Raji (cell line): ENCODE measurements around the gene NKPD1.

Source experiments
- POLR2A ChIP-seq: IDR thresholded peaks from 2 replicates; pipeline ENCODE4 v1.6.1; 2011; ENCODE audit warnings: low read depth, low read length, control low read depth; ENCODE audit not compliant: insufficient read depth

The NKPD1 gene

DNA sequence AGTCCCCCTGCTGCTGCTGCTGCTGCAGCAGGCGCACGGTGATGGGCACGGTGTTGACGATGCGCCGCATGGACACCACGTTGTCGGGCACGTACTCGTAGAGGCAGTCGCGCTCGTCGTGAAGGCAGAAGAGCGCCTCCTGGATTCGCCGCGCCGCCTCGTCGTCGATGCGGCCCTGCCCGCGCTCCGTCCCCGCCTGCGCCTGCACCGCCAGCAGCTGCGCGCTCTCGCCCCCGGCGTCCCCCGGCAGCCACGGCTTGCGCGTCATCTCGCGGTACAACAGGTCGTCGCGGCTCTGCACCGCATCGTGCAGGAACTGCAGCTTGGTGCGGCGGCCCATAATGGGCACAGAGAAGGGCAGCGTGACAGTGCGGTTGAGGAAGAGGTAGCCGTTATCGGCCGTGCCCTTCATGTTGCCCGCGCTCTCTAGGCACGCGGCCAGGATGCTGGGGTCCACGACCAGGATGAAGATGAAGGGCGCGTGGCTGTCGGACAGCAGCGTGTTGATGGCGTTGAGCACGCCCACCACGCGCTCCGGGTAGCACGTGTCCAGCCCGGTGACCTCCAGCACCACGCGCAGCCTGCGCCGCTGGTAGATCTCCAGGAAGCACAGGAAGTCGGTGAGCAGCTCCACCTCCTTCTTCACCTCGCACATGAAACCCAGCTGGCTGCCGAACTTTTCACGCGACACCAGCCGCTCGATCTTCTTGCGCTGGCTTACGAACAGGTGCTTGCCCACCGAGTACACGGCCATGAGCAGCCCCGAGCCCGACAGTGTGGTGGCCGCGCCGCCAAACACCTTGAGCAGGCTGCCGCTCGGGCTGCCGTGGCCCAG is 8.1 kb downstream of the NKPD1 start:
- no peak for TF ChIP-seq POLR2A

DNA sequence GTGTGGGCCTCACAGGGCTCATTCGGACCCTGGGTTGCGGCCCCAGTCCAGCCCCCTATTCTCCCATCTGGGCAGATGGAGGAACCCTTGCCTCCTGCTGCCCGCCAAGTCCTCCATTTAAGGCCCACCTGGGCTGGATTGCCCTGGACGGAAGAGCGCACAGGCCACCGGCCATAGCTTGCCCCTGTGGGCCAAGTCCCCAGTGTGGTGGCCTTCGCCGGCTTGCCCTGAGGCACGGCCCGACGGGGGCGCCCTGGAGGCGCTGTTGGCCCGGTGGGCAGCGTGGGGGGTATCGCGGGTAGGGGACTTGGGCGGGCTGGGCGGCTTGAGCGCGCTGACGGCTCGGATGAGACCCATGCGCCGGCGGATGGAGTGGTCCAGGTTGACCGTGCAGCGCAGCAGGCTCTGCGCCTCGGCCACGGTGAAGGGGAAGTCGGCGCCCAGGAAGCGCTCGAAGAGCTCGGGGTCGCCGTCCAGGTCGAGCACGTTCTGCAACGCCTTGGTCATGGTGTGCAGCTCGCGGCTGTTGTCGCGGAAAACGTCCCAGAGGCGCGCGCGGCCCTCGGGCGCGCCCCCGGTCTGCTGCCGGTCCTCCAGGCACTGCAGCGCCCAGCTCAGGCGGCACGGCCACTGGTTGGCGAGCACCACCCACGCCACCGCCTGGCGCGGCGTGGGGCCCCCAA is 8.8 kb downstream of the NKPD1 start:
- no peak for TF ChIP-seq POLR2A

DNA sequence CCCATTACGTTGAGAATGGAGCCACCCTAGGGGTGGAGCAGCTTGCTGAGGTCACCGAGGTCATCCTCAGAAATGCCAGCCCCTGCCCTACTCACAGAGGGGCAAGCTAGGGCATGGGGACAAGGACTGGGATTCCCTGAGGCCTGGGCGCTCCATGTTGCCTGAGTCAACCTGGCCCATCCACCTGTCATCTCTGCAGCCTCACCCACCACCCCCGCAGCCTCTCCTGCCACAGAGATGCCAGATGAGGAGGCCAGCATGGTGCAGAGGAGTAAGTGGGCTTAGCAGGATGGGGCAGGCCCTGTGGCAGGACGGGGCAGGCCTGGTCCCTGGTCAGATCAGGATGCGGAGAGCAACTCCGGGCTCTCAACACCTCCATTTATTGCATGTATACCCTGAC is 9.5 kb downstream of the NKPD1 start:
- TF ChIP-seq POLR2A = no peak

DNA sequence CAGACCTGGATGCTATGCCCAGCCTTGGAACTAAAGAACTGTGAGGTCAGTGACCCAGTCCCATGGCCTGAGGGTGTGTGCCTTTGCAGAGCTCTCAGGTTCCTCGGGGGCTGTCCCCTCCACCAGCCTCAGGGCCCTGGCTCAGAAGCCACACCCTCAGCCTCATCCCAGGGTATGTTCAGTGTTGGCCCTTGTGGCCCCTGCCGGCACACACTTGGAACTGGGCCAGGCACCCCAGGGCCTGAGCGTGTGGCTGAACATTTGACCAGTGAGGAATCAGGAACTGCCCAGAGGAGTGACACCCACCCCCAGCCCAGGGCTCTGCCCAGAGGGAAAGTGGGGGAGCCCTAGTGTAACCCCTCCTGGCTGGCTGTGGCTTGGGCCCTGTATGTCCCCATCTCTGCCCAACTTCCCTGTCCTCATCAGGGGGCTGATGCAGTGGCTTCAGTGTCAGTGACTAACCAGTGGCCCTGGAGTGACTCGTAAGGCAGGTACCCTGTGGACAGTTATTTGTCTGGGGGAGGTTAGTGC is 10.0 kb downstream of the NKPD1 start:
- no peak for TF ChIP-seq POLR2A

DNA sequence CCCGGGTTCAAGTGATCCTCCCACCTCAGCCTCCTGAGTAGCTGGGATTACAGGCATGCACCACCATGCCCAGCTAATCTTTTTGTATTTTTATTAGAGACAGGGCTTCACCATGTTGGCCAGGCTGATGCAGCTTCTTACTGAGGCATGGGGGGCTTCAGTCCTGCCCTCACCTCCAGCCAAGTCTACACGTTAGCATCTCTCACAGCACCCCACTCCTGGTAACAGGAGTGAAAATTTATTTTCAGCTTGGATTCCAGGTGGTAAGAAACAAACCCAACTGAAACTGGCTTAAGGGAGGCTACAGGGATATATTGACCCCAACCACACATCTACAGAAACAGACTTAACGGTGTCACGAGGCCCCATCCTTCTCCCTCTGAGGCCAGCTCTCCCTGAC is 10.6 kb downstream of the NKPD1 start:
- TF ChIP-seq POLR2A = no peak

DNA sequence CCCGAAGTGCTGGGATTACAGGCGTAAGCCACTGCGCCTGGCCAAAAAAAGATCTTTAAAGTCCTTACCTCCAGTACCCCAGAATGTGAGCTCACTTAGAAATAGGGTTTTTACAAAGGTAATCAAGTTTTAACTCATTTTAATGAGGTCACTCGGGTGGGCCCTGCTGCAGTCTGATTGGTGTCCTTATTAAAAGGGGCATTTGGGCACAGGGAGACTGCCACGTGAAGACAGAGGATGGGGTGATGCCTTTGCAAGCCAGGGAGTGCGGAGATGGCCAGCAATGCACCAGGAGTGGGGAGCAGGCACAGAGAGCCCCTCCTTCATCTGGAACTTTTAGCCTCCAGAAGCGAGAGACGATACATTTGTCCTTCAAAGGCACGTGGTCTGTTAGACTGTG is 11.7 kb downstream of the NKPD1 start:
- no peak for TF ChIP-seq POLR2A

DNA sequence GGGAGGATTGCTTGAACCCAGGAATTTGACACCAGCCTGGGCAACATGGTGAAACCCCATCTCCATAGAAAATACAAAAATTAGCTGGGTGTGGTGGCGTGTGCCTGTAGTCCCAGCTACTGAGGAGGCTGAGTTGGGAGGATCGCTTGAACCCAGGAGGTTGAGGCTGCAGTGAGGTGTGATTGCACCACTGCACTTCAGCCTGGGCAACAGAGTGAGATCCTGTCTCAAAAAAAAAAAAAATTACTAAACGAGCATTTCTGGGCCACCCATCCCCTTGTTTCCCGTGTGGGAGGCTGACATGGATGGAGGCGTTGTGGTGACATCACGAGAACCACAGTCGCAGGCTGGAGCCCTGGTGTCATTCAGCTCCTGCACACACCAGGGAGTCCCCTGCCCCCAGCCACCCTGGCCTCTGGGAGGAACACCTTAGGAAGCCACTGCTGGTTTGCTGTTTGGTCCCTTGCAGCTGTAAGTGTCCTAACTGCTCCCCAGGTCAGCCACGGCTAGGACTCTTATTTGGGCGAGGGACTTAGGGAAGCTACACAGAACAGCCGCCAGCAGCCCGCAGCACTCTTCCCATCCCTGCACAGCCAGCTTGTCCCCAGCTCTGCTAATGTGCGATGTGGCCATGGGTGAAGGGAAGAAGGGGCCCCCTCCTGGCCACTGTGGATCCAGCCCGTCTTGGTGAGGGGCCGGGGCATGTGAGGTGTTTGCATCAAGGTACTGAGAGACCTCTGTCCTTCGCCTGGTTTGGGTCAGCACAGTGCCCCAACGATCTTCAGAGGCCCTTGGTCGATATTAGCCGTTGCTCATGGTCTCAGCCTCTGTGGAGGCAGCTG is 12.7 kb downstream of the NKPD1 start:
- no peak for TF ChIP-seq POLR2A

DNA sequence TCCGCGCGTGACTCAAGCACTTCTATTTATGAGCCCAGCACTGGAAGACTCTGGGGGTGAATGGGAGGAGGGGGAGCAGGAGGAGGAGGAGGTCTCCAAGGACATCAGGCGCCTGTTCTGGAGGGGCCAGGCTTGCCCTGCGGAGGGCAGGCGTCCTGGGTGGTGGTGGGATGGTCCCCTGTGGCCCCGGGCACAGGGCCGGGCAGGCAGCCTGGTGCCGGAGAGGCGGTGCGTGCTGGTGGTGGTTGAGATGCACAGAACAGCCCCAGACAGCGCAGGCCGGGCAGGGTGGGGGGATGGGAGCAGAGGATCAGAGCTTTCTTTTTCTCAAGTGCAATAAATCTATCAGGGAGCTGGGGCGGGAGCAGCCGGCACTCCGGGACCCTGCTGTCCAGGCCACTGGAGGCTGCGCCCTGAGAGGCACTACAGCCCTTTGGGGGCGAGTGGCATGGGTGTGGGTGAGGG is 14.0 kb downstream of the NKPD1 start:
- TF ChIP-seq POLR2A = no peak

DNA sequence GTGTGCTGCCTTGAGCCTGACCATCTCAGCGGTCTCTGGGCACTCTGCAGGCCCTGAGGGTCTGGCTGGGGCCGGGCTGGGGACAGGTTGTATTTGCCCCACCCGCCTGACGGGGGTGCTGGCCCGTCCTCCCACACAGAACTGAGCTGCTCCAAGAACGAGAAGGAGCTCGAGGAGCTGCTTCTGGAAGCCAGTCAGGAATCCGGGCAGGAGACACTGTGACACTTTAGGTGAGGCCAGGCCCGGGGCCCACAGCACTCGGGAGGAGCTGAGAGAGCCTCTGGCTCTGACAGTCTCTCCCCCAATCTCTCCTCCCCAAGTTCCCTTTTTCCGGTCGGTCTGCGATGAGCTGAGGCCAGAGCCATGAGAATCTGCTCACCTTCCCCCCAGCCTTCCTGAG is 14.5 kb downstream of the NKPD1 start:
- no peak for TF ChIP-seq POLR2A

DNA sequence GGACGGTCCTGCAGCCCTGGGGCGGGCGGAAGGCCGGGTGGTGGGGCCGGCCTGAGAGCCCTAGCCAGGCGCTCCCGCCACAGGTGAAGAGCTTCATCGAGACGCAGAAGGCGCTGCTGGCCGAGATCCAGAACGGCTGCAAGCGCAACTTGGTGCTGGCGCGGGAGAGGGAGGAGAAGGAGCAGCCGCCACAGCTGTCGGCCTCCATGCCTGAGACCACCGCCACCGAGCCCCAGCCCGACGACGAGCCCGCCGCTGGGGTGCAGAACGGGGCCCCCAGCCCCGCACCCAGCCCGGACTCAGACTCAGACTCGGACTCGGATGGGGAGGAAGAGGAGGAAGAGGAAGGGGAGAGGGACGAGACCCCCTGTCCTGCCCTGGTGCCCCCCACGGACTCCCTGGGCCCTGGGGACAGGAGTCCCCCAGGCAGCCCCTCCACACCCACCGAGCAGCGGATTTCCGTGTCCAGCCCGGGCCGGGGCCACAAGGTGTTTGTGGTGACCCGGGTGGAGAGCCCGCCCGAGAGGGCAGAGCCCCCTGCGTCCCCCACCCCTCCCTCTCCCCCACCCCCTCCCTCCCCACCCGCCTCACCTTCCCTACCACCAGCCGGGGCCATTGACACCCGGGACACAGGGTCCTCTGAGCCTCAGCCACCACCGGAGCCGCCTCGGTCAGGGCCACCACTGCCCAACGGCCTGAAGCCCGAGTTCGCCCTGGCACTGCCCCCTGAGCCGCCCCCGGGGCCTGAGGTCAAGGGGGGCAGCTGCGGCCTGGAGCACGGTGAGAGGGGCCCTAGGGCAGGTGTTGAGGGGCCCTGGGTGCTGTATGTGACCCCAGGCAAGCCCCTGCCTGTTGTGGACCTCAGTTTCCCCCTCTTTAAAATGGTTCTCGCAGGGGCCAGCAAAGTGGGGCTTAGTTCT is 15.3 kb downstream of the NKPD1 start:
- TF ChIP-seq POLR2A = no peak

DNA sequence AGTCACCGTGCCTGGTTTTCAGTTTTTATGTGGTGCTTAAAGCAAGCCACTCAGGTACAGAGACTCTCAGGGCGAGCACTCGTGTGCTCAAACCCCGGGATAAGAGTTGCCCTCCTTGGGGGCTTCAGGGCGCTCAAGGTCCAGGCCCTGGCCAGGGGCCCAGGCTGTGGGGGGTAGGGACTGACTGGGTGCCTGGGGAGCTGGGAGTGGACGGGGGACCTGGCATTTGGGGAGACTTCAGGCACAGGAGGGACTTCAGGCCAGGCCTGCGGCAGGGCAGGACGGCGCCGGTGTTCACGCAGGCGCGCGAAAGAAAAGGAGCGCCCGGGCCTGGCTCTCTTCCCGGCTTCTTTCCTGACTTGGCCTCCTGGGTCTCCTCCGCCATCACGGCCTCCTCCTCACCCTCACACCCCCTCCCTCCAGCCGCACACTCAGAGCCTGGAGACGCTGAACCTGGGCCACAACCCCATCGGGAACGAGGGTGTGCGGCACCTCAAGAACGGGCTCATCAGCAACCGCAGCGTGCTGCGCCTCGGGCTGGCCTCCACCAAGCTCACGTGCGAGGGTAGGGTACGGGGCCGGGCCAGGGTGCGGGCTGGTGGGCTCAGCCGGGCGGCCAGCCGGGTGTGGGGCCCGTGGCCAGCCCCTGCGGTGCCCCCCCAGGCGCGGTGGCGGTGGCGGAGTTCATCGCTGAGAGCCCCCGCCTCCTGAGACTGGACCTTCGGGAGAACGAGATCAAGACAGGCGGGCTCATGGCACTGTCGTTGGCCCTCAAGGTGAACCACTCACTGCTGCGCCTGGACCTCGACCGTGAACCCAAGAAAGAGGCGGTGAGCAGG is 16.1 kb downstream of the NKPD1 start:
- no peak for TF ChIP-seq POLR2A

DNA sequence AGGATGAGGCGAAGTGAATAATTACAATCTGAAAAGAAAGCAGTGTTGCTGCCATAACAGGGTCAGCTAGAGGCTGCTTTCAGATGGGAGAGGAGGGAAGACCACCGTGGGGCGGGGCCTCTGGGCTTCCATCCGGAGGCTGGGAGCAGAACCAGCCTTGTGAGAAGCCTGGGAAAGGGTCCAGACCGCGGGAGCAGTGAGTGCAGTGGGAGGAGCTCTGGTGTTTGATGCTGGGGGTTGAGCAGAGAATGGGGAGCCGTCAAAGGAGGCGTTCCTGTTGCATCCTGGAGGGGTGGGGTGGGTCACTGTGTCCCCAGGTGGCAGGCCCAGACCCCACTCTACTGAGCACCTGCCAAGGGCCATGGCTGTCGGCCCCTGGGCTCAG is 18.1 kb downstream of the NKPD1 start:
- TF ChIP-seq POLR2A = no peak

DNA sequence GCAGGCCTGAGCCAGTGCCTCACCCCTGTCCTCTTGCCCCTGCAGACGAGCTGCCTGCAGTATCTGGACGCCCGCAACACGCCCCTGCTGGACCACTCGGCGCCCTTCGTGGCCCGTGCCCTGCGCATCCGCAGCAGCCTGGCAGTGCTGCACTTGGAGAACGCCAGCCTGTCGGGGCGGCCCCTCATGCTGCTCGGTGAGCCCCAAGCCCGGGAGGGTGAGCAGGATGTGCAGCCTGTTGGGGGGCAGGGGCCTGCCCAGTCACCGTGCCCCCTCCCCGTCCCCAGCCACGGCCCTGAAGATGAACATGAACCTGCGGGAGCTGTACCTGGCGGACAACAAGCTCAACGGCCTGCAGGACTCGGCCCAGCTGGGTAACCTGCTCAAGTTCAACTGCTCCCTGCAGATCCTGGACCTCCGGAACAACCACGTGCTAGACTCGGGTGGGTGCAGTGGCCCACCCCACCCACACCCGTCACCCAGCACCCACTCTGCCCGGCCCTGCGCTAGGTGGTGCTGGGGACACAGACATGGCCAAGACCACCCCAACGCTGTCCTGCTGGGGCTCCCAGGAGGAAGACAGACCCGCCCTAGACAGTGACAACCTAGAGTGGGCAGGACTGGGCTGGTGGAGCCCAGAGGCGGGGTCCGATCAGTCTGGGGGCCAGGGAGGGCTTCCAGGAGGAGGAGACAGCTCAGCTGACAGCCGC is 18.6 kb downstream of the NKPD1 start:
- TF ChIP-seq POLR2A = no peak

DNA sequence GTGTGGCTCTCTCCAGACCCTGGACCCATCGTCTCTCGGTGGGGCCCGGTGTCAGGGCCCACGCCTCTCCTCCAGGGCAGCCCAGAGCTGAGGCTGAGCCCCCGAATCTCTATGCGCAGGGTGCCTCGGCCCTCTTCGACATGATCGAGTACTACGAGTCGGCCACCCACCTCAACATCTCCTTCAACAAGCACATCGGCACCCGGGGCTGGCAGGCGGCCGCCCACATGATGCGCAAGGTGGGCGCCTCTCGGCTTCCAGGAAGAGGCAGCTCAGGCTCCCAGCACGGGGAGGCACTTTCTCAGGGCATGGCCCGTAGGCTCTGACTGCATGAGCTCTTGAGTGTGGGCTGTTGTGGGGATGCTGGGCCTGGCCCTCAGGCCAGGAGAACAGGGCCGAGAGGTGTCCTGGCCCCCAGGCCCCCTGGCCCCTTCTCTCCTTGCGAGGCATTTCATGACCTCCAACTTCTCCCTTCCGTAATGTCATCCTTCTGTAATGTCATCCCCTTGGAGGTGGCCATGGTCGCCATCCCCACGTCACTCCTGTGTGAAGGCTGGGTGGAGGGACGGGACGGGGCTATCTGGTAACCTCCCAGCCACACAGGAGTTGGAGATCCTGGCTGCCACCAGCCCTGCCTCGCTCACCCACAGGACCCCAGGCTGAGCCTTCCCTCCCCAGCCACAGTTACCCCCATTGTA is 19.4 kb downstream of the NKPD1 start:
- no peak for TF ChIP-seq POLR2A
